SH-SY5Y (cell line): Measurements from ENCODE around the gene VPS52.

Source experiments
- GATA2 ChIP-seq: IDR thresholded peaks from 2 replicates; pipeline ENCODE4 v1.6.1; 2011; ENCODE audit warnings: mild to moderate bottlenecking, low read depth, low read length
- GATA3 ChIP-seq: IDR thresholded peaks from 2 replicates; pipeline ENCODE4 v1.6.1; 2011; ENCODE audit warnings: low read depth, mild to moderate bottlenecking, low read length, moderate library complexity

The VPS52 gene

GRCh38 chr6:33314515-33314942, 42.9 kb upstream of the VPS52 start:
- TF ChIP-seq GATA3 = no peak
- TF ChIP-seq GATA2 = no peak

GRCh38 chr6:33313709-33314514, 42.2 kb upstream of the VPS52 start, which contains the start of gene TAPBP:
Gene TAPBP, minus strand, starts transcription at chr6:33314078. Its CDS starts 37 bp downstream, at chr6:33314041.
- no peak for TF ChIP-seq GATA3
- no peak for TF ChIP-seq GATA2

GRCh38 chr6:33313105-33313708, 41.5 kb upstream of the VPS52 start:
- TF ChIP-seq GATA2 (no peak), GATA3 (no peak)

GRCh38 chr6:33312361-33313104, 40.9 kb upstream of the VPS52 start:
- no peak for TF ChIP-seq GATA3
- TF ChIP-seq GATA2 = no peak

- TF ChIP-seq GATA2 (no peak), GATA3 (no peak)
Measured at GRCh38 chr6:33306356-33306755, 34.7 kb upstream of the VPS52 start.

- TF ChIP-seq GATA2 = no peak
- TF ChIP-seq GATA3 = no peak
Measured at GRCh38 chr6:33305052-33305451, 33.4 kb upstream of the VPS52 start.

- TF ChIP-seq GATA3 (no peak), GATA2 (no peak)
Measured at GRCh38 chr6:33304216-33304615, 32.5 kb upstream of the VPS52 start.

- no peak for TF ChIP-seq GATA3
- no peak for TF ChIP-seq GATA2
Measured at GRCh38 chr6:33301877-33302276, 30.2 kb upstream of the VPS52 start.

- TF ChIP-seq GATA2 = no peak
- no peak for TF ChIP-seq GATA3
Measured at GRCh38 chr6:33299237-33299944, 27.7 kb upstream of the VPS52 start.

- no peak for TF ChIP-seq GATA2
- no peak for TF ChIP-seq GATA3
Measured at GRCh38 chr6:33298773-33299236, 27.1 kb upstream of the VPS52 start, which contains the start of gene RGL2. Gene RGL2, minus strand, starts transcription at chr6:33298942. Its CDS starts 332 bp downstream, at chr6:33298610.

GRCh38 chr6:33297956-33298772, 26.5 kb upstream of the VPS52 start:
- TF ChIP-seq GATA3 (no peak), GATA2 (no peak)

GRCh38 chr6:33297406-33297955, 25.8 kb upstream of the VPS52 start:
- TF ChIP-seq GATA2 (no peak), GATA3 (no peak)

GRCh38 chr6:33296797-33297405, 25.2 kb upstream of the VPS52 start:
- TF ChIP-seq GATA2 (no peak), GATA3 (no peak)
